SW480 (cell line): ENCODE results near the gene FBXO31.

Experiments used
- DNase-seq: peaks from one replicate; pipeline ENCODE4 v3.0.0-alpha.2; 2016; ENCODE audit warnings: low spot score

Gene FBXO31, protein sequence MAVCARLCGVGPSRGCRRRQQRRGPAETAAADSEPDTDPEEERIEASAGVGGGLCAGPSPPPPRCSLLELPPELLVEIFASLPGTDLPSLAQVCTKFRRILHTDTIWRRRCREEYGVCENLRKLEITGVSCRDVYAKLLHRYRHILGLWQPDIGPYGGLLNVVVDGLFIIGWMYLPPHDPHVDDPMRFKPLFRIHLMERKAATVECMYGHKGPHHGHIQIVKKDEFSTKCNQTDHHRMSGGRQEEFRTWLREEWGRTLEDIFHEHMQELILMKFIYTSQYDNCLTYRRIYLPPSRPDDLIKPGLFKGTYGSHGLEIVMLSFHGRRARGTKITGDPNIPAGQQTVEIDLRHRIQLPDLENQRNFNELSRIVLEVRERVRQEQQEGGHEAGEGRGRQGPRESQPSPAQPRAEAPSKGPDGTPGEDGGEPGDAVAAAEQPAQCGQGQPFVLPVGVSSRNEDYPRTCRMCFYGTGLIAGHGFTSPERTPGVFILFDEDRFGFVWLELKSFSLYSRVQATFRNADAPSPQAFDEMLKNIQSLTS

GRCh38 chr16:87383505-87384161 is at the start of gene FBXO31:
Gene FBXO31, minus strand, starts transcription at chr16:87383776. Its CDS starts 32 bp downstream, at chr16:87383744.
- peak; percentile 85 for DNase-seq

DNA sequence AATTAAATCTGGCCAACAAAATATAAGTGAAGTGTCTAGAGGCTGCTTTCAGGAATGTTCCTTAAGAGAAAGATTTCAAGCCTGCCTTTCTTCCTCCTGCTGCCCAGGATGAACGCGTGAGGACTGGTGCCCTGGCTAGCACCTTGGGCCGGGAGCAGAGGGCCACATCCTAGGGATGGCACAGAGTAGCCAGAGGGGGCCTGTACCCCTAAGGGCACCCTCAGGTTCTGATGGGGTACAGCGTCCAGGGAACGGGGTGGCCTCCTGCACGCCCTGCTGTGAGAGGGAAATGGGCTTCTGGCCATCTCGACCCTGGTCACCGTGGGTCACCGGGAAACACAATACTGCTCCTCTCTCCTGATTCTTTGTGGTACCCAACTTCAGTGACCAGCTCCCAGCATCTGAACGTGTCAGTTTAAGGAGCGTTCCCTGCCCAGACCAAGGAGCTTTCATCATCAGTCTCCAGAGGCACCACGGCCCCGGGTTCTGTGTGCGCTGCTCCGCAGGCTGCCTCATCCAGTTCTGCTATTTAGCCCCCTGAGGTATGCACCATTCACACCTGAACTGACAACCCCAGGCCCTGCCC is 48.8 kb upstream of the FBXO31 start:
- DNase-seq = no peak

DNA sequence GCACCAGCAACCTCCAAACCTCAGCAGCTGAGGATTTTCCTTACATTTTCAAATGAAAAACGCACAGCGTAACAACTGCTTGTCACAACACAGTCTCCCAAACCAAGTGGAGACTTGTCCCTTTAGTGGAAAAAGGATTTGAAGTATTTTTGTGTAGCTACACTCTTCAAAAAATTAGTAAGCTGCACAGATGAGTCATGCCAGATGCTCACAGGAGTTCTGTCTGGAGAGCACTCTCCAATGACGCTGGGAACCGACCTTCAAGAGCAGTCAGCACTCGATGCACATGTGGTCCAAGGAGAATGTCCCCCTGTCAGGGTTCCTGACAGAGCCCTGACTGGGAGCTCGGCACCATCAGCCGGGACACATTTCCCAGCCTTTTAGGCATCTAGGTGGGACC is 48.4 kb upstream of the FBXO31 start:
- no peak for DNase-seq

- DNase-seq = no peak
Measured at GRCh38 chr16:87426423-87427215, 43.0 kb upstream of the FBXO31 start.

DNA sequence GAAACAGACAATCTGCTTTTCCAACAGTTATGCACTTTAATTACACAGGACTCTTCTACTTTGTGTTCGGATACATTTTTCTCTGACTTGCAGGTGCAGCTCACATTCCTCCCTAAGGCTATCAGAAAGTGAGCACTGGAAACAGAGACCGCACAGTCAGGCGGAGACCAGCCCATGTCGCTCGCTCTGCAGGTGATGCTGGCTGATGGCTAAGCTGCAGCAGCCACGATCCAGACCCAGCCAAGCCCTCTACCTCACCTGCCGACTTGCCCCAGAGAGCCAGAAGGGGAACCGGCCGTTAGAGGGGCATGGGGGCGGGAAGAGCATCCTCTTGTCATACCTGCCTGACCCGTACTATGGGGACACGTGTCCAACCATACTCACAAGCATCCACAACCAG is 42.4 kb upstream of the FBXO31 start:
- DNase-seq = no peak

DNA sequence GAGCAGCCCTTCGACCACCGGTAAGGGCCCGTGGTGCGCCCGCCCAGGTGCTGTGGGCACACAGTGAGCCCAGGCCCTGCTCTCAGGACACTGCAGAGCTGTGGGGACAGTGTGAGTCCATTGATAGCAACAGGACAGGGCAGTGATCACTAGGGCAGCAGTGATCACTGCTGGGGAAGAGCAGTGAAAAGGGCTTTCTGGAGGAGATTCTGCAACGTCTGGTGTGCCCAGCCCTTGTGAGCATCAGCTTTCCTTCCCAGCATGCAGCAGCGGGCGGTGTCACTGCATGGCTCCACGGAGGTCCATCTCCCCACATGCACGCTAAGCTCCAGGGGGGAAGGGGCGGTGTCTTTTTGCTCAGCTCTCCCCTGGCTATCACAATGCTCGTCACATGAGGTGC is 40.7 kb upstream of the FBXO31 start:
- DNase-seq = no peak

GRCh38 chr16:87423429-87423828 is 39.9 kb upstream of the FBXO31 start:
- DNase-seq = no peak

GRCh38 chr16:87422106-87422505 is 38.5 kb upstream of the FBXO31 start:
- DNase-seq = no peak

DNA sequence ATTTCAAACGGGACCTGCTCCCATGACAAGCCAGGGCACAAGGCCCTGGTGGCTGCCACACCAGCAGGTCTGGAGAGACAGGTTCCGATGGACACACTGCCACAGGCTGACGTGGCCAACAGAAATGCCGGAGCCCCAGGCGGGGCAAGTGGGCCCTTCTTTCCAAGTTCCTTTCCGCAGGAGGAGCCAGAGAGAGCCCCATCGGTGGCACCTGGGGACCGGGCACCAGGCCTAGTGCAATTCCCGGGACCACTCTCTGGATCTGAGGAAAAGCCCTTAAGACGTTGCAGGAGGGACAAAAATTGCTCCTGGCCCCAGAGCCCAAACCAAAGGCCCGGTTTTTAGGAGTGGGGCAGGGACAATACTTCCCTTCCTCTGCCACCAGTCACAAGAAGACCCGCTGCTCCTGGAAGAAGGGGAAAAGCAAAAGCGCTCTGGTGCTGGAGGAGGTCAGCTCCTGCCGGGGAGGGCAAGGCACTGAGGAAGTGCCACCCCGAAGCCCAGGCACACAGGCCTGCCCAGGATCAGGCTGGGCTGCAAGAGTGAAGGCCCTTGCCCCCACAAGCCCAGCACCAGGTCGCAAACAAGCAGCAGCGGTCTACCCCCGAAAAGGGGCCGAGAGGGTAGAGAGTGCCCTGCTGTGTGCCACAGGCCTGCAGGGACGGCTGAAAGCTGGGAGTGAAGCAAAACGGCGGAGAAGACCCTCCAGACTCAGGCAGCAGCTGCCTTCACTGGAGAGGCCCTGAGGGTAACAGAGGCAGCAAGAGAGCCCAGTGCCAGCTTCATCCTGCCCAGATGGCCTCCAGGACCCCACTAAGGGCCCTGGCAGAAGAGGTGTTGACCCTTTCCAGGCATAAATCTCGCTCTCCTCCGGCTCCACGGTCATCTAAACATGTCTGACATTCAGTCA is 37.7 kb upstream of the FBXO31 start:
- no peak for DNase-seq

- no peak for DNase-seq
Measured at GRCh38 chr16:87420026-87421002, 36.7 kb upstream of the FBXO31 start.

DNA sequence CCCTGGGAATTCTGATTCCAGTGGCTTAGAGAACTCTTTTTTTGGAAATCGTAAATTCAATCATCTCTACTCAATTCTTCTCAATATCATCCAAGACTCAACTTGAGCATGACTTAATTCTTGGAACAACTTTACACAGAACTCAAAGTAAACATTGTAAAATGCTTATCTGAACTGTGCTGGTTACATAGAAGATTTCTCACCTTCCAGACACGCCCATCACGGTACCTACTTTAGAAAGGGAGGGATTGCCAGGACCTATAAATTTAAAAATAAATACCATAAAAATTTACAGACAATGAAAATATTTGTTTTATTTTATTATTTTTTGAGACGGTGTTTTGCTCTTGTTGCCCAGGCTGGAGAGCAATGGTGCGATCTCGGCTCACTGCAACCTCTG is 35.1 kb upstream of the FBXO31 start:
- DNase-seq = no peak

- DNase-seq = no peak
Measured at GRCh38 chr16:87418216-87418615, 34.6 kb upstream of the FBXO31 start.

DNA sequence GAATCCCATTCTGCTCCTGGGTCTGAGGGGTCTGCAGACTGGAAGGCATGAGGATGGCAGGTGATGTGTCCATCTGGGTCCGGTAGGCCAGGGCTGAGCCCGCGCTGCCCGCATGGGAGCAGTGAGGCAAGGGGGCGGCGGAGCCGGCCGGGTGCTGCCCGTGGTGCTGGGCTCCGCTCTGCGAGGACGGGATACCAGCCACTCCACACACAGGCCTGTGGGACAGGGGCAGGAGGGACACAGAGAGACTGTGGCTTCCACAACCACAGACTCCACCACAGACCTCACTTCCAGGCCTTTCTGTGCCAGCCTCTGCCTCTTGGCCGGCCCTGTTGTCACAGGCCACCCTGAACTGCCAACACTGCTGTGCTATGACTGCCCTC is 33.9 kb upstream of the FBXO31 start:
- no peak for DNase-seq

- peak; percentile 21 for DNase-seq
Measured at GRCh38 chr16:87416826-87417527, 33.4 kb upstream of the FBXO31 start.

GRCh38 chr16:87415441-87415840 is 31.9 kb upstream of the FBXO31 start:
- DNase-seq = no peak

DNA sequence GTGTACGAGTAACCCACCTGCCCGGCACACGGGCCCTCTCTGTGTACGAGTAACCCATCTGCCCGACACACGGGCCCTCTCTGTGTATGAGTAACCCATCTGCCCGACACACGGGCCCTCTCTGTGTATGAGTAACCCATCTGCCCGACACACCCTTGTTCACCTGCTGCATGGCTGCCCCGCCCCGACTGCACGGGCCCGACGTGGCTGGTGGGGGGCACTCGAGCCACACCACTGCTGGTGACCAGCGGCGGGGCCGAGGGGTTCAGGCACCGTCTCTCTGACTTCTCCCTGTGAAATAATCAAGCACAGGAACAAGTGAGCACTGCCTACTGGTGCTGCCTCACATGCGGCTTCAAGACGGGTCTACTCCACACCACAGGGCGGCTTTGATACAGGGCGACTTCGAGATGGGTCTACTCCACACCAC is 30.7 kb upstream of the FBXO31 start:
- DNase-seq = no peak

DNA sequence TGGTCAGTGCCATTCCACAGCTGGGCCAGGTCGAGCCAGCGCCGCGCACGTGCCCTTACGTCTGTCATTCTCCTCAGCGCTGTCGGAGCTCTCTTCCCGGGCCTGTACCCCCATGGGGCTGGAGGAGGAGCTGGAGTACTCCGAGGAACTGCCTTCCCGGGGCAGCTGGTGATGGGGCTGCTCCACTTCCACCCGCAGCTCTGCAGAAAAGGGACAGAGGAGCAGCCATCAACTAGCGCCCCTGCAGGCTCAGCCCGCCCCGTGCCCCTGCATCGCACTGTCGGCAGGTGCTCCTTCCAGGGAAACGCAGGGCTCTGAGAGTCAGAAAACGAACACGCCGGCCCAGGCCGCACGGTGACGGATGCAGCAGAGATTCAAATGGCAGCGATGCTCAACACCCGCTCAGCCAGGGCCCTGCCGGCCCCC is 29.4 kb upstream of the FBXO31 start:
- DNase-seq = no peak

DNA sequence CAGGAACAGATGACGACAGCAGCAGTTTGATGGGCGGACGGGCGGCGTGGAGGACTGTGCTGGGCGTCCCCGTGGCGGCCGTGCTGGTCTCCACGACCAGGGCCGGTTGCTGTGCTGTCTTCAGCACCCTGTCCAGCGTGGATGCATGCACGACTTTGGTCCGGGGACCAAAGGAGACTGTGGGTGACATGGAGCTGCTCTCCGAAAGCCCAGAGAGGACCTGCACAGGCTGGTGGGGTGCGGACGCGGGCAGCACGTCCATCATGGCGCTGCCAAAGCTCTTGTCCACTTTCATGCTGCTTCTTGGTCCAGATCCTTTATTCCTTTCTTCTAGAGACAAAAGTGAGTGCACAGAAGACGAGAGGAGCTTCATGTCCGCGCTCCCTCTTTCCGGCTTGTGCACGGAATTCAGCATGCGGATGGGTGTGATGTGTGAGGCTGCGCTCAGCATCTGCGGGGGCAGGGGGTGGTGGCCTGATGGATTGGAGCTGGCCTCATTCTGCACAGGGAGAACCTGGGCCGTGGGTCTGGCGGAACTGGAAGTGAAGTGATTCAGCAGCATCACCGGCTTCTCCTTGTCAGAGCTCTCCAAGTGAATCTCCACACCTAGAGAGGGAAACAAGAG is 28.9 kb upstream of the FBXO31 start:
- DNase-seq = no peak
